Colonic mucosa (tissue), 4 donors: Measurements from ENCODE around the gene IL32. TPM values are rescaled to one million over a fixed set of nuclear protein-coding genes. Genes with fewer than 3 reads are reported as not detected.

Source experiments
- DNase-seq: peaks from one replicate; pipeline ENCODE4 v3.0.0-alpha.2; 2020
- H3K27ac ChIP-seq: fragments of 200-600 bp; one replicate; pipeline ENCODE4 v1.8.0; 2021
- H3K27me3 ChIP-seq: fragments of 200-600 bp; one replicate; pipeline ENCODE4 v1.8.0; 2021
- H3K36me3 ChIP-seq: fragments of 200-600 bp; one replicate; pipeline ENCODE4 v1.8.0; 2021
- H3K4me1 ChIP-seq: fragments of 200-600 bp; one replicate; pipeline ENCODE4 v1.8.0; 2021; ENCODE audit warnings: mild to moderate bottlenecking
- H3K4me3 ChIP-seq: fragments of 200-600 bp; one replicate; pipeline ENCODE4 v1.8.0; 2021
- H3K9ac ChIP-seq, 2 donors: one replicate each; pipeline ENCODE4 v1.7.0; 2013; ENCODE audit warnings: control low read depth in 2 of 2, low read depth in 2 of 2, low read length in 2 of 2
- H3K9me3 ChIP-seq: fragments of 200-600 bp; one replicate; pipeline ENCODE4 v1.8.0; 2021
- intact Hi-C: fragments of 100-400 bp; cut with DNase I; formaldehyde crosslinking; loops from one replicate; pipeline ENCODE4 v1.14.1; 2022
- total RNA-seq, 2 donors: library from RNA; stranded (reverse); fragmentation: NEBNext Ultra II Directional in 1 of 2; extraction: Animal tissue kit (Norgen Biotek cat#: 25700) in 1 of 2; gene quantifications; one replicate each; pipeline ENCODE4 v1.2.1, GENCODE V29; 2021
- TF ChIP-seq, protein P1 (sequence below): fragments of 200-600 bp; IDR thresholded peaks from one replicate; pipeline ENCODE4 v1.8.0; 2022; ENCODE audit warnings: antibody characterized with exemption, mild to moderate bottlenecking
- donor health status: healthy.
- donor health status: DM: no; HTN: no; CAD: no.
- donor health status: DM: no; HTN: no; CAD: no.

The IL32 gene
- total RNA-seq, 2 donors from 2014 or later: 256 to 329 TPM

- Histone ChIP-seq H3K4me1 (no peaks in the 10 kb centered on the region), H3K27me3 (no peaks in the 10 kb centered on the region), H3K9me3 (no peaks in the 10 kb centered on the region), H3K9ac (peak within 1 kb of the TSS; percentile 80 to 96), H3K27ac (peak within 1 kb of the TSS; percentile 11), H3K36me3 (no peaks in the 10 kb centered on the region), H3K4me3 (peak within 1 kb of the TSS; percentile 67)
- TF ChIP-seq, protein P1, sequence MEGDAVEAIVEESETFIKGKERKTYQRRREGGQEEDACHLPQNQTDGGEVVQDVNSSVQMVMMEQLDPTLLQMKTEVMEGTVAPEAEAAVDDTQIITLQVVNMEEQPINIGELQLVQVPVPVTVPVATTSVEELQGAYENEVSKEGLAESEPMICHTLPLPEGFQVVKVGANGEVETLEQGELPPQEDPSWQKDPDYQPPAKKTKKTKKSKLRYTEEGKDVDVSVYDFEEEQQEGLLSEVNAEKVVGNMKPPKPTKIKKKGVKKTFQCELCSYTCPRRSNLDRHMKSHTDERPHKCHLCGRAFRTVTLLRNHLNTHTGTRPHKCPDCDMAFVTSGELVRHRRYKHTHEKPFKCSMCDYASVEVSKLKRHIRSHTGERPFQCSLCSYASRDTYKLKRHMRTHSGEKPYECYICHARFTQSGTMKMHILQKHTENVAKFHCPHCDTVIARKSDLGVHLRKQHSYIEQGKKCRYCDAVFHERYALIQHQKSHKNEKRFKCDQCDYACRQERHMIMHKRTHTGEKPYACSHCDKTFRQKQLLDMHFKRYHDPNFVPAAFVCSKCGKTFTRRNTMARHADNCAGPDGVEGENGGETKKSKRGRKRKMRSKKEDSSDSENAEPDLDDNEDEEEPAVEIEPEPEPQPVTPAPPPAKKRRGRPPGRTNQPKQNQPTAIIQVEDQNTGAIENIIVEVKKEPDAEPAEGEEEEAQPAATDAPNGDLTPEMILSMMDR: no peak
- peak; percentile 88 for DNase-seq
- intact Hi-C loops: loop anchor here (2.0 kb wide), 1 partner anchor 15 kb away; no protein-coding TSS in a partner anchor
Observed at GRCh38 chr16:3112058-3112880, 46.8 kb downstream of the IL32 start, which contains the start of gene ZNF205. Gene ZNF205 (plus strand): TSS chr16:3112586. CDS start chr16:3113431, 845 bp downstream.

DNA sequence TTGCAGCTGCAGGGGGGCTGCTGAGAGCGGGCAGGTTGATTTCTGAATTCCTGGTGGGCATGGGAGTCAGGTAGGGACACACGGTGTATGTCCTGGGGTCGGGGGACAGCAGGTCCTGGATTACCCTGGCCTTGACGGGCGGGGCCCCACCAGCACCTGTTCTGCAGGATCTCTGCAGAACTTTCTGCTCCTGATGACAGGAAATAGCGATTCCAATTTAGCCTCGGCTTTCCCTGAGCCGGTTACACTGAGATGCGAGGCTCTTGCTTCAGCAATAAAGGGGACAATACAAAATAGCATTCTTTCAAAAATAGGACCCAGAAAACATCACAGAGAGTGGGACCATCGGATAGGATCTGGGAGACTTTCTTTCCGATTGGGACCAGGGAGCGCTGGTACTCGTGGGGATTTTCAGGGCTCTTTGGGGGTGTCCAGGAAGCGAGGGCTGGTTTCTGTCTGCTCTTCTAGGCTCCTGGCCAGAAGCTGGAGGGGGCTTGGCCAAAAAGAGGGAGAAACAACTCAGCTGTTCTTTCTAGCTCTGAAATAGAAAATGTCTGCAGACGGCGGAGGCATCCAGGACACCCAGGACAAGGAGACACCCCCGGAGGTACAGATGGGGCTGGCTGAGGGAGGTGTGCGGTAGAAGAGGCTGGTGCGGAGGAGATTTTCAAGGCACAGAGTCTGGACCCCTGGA is 47.6 kb downstream of the IL32 start:
- intact Hi-C loops: loop anchor here (2.0 kb wide), 1 partner anchor 14 kb away; no protein-coding TSS in a partner anchor
- no peaks in the 10 kb centered on the region for H3K36me3 ChIP-seq
- TF ChIP-seq, protein P1: no peak
- H3K9me3 ChIP-seq: no peaks in the 10 kb centered on the region
- DNase-seq: no peak
- H3K9ac ChIP-seq: peak overlapping the region; percentile 80 to 96
- H3K27me3 ChIP-seq: no peaks in the 10 kb centered on the region
- peak overlapping the region; percentile 67 for H3K4me3 ChIP-seq
- H3K27ac ChIP-seq: peak overlapping the region; percentile 11
- no peaks in the 10 kb centered on the region for H3K4me1 ChIP-seq

DNA sequence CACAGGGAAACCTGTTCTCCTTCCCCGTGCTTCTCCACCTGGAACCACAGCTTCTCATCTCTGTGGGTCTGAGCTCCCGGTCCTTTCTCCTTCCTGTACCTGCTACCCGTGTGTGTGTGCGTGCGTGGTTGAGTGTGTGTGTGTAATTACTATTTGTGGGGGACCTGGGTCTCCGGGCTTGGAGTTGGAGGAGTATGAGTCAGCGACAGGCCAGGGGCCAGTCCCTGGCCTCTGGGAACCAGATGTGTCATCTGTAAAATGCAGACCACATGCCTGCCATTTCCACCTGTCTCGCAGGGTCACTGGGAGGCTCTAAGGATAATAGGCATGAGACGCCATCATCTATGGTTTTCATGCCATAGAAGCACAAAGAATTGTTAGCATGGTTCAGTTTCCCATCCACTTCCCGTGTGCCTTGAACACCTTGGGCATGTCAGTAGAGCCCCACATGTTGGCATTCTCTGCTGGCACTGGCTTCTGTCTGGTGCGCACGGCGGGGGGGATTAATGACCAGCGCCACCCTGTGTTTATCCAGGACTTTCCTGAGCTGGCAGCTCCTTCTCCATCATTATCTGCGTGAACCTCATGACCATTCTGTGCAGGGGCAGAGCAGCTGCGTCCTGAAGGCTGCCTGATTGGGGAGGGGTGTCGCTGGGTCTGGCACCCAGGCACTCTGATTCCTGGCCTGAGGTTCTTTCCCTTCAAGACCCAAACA is 48.5 kb downstream of the IL32 start:
- Histone ChIP-seq H3K27me3 (no peaks in the 10 kb centered on the region), H3K4me3 (peak overlapping the region; percentile 67), H3K27ac (no peak overlapping the region), H3K36me3 (no peaks in the 10 kb centered on the region), H3K9me3 (no peaks in the 10 kb centered on the region), H3K9ac (peak overlapping the region in 1 of 2 donors; percentile 80), H3K4me1 (no peaks in the 10 kb centered on the region)
- TF ChIP-seq, protein P1: no peak
- intact Hi-C loops: loop anchor here (2.0 kb wide), 1 partner anchor 13 kb away; no protein-coding TSS in a partner anchor
- no peak for DNase-seq

DNA sequence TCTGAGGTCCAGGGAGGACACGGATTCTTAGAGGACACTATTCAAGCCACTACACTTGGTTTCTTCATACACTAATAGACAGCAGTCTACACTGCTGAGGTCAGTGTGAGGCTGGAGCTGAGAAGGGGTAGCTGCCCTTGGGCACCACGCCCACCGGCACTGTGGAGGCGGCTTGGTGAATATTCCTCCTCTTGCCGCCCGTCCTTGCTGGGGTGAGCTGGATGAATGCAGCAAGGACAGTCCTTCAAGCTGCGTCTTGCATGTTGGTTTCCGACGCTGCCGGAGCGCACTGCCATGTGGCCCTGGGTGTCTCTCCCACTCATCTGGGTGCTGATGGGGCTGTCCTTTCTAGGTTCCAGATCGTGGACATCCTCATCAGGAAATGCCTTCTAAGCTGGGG is 49.6 kb downstream of the IL32 start:
- H3K36me3 ChIP-seq: no peaks in the 10 kb centered on the region
- no peaks in the 10 kb centered on the region for H3K9me3 ChIP-seq
- DNase-seq: no peak
- no peak overlapping the region for H3K4me3 ChIP-seq
- H3K27me3 ChIP-seq: no peaks in the 10 kb centered on the region
- H3K27ac ChIP-seq: no peak overlapping the region
- TF ChIP-seq, protein P1: no peak
- intact Hi-C loops: no loop called here
- H3K4me1 ChIP-seq: no peaks in the 10 kb centered on the region
- H3K9ac ChIP-seq: no peak overlapping the region

DNA sequence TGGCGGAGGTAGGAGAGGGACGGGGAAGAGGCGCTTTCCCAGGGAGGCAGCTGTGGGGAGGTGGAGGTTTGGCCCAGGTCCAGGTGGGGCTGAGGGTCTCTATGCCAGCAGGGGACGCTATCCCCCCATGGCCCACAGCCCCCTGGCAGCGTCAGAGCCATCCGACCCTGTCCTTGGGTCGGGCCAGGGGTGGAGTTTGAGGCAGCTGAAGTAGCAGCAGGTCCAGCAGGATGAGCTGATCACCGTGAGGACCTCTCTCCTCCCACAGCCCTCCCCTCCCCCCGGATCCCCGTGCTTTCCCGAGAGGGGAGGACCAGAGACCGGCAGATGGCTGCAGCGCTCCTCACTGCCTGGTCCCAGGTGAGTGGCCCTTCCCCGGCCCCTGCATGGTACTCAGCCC is 50.1 kb downstream of the IL32 start:
- Histone ChIP-seq H3K27ac (no peak overlapping the region), H3K27me3 (no peaks in the 10 kb centered on the region), H3K9ac (no peak overlapping the region), H3K4me1 (no peaks in the 10 kb centered on the region), H3K36me3 (no peaks in the 10 kb centered on the region), H3K4me3 (no peak overlapping the region), H3K9me3 (no peaks in the 10 kb centered on the region)
- no peak for DNase-seq
- intact Hi-C loops: no loop called here
- TF ChIP-seq, protein P1: no peak
